NOMO-1 treated with DMSO at 0.1 percent for 48 hours (cell line): Measurements from ENCODE around the gene BCL2L14.
"Not testable (repeated sequence)": the region's sequence is repeated elsewhere in the genome, so short reads cannot be mapped to it uniquely, and the experiment has no call there.

Source experiments
- DNase-seq: peaks from one replicate; lab custom pipeline; 2025; ENCODE audit not compliant: unreplicated experiment; lab: John Stamatoyannopoulos, UW

The BCL2L14 gene

GRCh38 chr12:12098691-12099015 is 27.9 kb downstream of the BCL2L14 start:
- DNase-seq = no peak

- DNase-seq = peak; percentile 4
These were observed 28.4 kb downstream of the BCL2L14 start for GRCh38 chr12:12099102-12099501.

- no peak for DNase-seq
These were observed 36.9 kb downstream of the BCL2L14 start for GRCh38 chr12:12107678-12108077.

GRCh38 chr12:12108441-12109058 is 37.8 kb downstream of the BCL2L14 start:
- DNase-seq = no peak

GRCh38 chr12:12110923-12111555 is 40.3 kb downstream of the BCL2L14 start:
- not testable (repeated sequence) for DNase-seq

- no peak for DNase-seq
These were observed 44.8 kb downstream of the BCL2L14 start for GRCh38 chr12:12115514-12115913.

GRCh38 chr12:12116677-12117076 is 45.9 kb downstream of the BCL2L14 start:
- no peak for DNase-seq

GRCh38 chr12:12121061-12121460 is 50.3 kb downstream of the BCL2L14 start:
- no peak for DNase-seq

GRCh38 chr12:12123036-12123604 is 52.4 kb downstream of the BCL2L14 start:
- peak; percentile 2 for DNase-seq

- no peak for DNase-seq
These were observed 55.8 kb downstream of the BCL2L14 start for GRCh38 chr12:12126551-12126950.

- DNase-seq = no peak
These were observed 56.6 kb downstream of the BCL2L14 start for GRCh38 chr12:12127304-12127703.

- DNase-seq = no peak
These were observed 57.9 kb downstream of the BCL2L14 start for GRCh38 chr12:12128670-12129069.

GRCh38 chr12:12133259-12133658 is 62.5 kb downstream of the BCL2L14 start:
- no peak for DNase-seq

- DNase-seq = no peak
These were observed 63.0 kb downstream of the BCL2L14 start for GRCh38 chr12:12133785-12134184.

- no peak for DNase-seq
These were observed 67.7 kb downstream of the BCL2L14 start for GRCh38 chr12:12138203-12139154.

GRCh38 chr12:12141000-12141399 is 70.3 kb downstream of the BCL2L14 start:
- no peak for DNase-seq

GRCh38 chr12:12144531-12144930 is 73.8 kb downstream of the BCL2L14 start:
- DNase-seq = not testable (repeated sequence)

GRCh38 chr12:12147111-12147510 is 76.4 kb downstream of the BCL2L14 start:
- DNase-seq = no peak
